ENCODE results near the gene CD226.

GRCh38 chr18:69820538-69820937 is 127.1 kb downstream of the CD226 start:
- TF ChIP-seq EZH2 (IDR thresholded peaks at IDR 0.05; ENCODE audit: insufficient read depth, poor library complexity, severe bottlenecking): no peak
- no peak for TF ChIP-seq EZH2phosphoT487 (IDR thresholded peaks at IDR 0.05; ENCODE audit: insufficient read depth, low read depth)

Data from GM23248 (cell line).